SK-N-SH treated with all-trans-retinoic acid at 6 μM for 48 hours (cell line): Measurements from ENCODE around the gene CERS5.
"Not testable (repeated sequence)": the region's sequence is repeated elsewhere in the genome, so short reads cannot be mapped to it uniquely, and the experiment has no call there.

Experiments used
- ATAC-seq: fragments of 200-7000 bp; cut with Tn5 transposase; 3 replicates; pipeline ENCODE4 v1.9.1; 2020; ENCODE audit warnings: mild to moderate bottlenecking, moderate library complexity
- ARNTL ChIP-seq: fragments of 450-650 bp; formaldehyde crosslinking; IDR thresholded peaks from 2 replicates; pipeline ENCODE4 v1.5.0; 2020; ENCODE audit warnings: low read depth, mild to moderate bottlenecking, moderate library complexity, borderline replicate concordance
- BACH2 ChIP-seq: fragments of 250-450 bp; sonication (Bioruptor Pico); IDR thresholded peaks from 2 replicates; pipeline ENCODE4 v1.9.0; 2021; ENCODE audit warnings: mild to moderate bottlenecking, borderline replicate concordance
- CSDC2 ChIP-seq: fragments of 250-450 bp; sonication (Bioruptor Pico); IDR thresholded peaks from 2 replicates; pipeline ENCODE4 v1.5.0; 2020; ENCODE audit warnings: mild to moderate bottlenecking, moderate library complexity
- ESRRG ChIP-seq: fragments of 250-450 bp; sonication (Bioruptor Pico); IDR thresholded peaks from 2 replicates; pipeline ENCODE4 v1.6.1; 2021; ENCODE audit warnings: mild to moderate bottlenecking
- GLIS3 ChIP-seq: fragments of 250-450 bp; sonication (Bioruptor Pico); IDR thresholded peaks from 2 replicates; pipeline ENCODE4 v1.5.0; 2020; ENCODE audit warnings: mild to moderate bottlenecking, moderate library complexity
- ISL1 ChIP-seq: fragments of 250-450 bp; sonication (Bioruptor Pico); IDR thresholded peaks from 2 replicates; pipeline ENCODE4 v2.1.2; 2022; ENCODE audit warnings: mild to moderate bottlenecking, moderate library complexity
- OSR1 ChIP-seq: fragments of 250-450 bp; sonication (Bioruptor Pico); IDR thresholded peaks from 2 replicates; pipeline ENCODE4 v1.8.0; 2022; ENCODE audit warnings: moderate library complexity, mild to moderate bottlenecking, inconsistent platforms
- POU6F1 ChIP-seq: fragments of 250-450 bp; sonication (Bioruptor Pico); IDR thresholded peaks from 2 replicates; pipeline ENCODE4 v1.8.0; 2021; ENCODE audit warnings: low read depth, mild to moderate bottlenecking, moderate library complexity, borderline replicate concordance
- PPARA ChIP-seq: fragments of 250-450 bp; sonication (Bioruptor Pico); IDR thresholded peaks from 2 replicates; pipeline ENCODE4 v1.5.0; 2020; ENCODE audit warnings: mild to moderate bottlenecking, borderline replicate concordance
- RARB ChIP-seq: fragments of 250-450 bp; sonication (Bioruptor Pico); IDR thresholded peaks from 2 replicates; pipeline ENCODE4 v1.8.0; 2021; ENCODE audit warnings: mild to moderate bottlenecking, moderate library complexity
- SNAI2 ChIP-seq: fragments of 250-450 bp; sonication (Bioruptor Pico); IDR thresholded peaks from 2 replicates; pipeline ENCODE4 v1.5.0; 2020; ENCODE audit warnings: mild to moderate bottlenecking, moderate library complexity
- TCF4 ChIP-seq: fragments of 250-450 bp; sonication (Bioruptor Pico); IDR thresholded peaks from 2 replicates; pipeline ENCODE4 v1.8.0; 2021; ENCODE audit warnings: mild to moderate bottlenecking, moderate library complexity, borderline replicate concordance
- TOX ChIP-seq: fragments of 250-450 bp; sonication (Bioruptor Pico); IDR thresholded peaks from 2 replicates; pipeline ENCODE4 v1.8.0; 2021; ENCODE audit warnings: mild to moderate bottlenecking, moderate library complexity, borderline replicate concordance
- ZC3H10 ChIP-seq: fragments of 250-450 bp; sonication (Bioruptor Pico); IDR thresholded peaks from 2 replicates; pipeline ENCODE4 v1.5.1; 2021; ENCODE audit warnings: mild to moderate bottlenecking, moderate library complexity
- ZFP3 ChIP-seq: fragments of 250-450 bp; sonication (Bioruptor Pico); IDR thresholded peaks from 2 replicates; pipeline ENCODE4 v1.5.0; 2020; ENCODE audit warnings: mild to moderate bottlenecking, moderate library complexity
- ZFP30 ChIP-seq: fragments of 450-650 bp; formaldehyde crosslinking; IDR thresholded peaks from 2 replicates; pipeline ENCODE4 v1.5.0; 2022; ENCODE audit warnings: mild to moderate bottlenecking, moderate library complexity
- ZNF565 ChIP-seq: fragments of 450-650 bp; formaldehyde crosslinking; conservative IDR thresholded peaks from 2 replicates; pipeline ENCODE4 v1.5.0; 2020; ENCODE audit warnings: low read depth, mild to moderate bottlenecking, moderate library complexity
- ZNF70 ChIP-seq: fragments of 450-650 bp; formaldehyde crosslinking; IDR thresholded peaks from 2 replicates; pipeline ENCODE4 v1.5.0; 2020; ENCODE audit warnings: mild to moderate bottlenecking, moderate library complexity
- ZNF8 ChIP-seq: fragments of 450-650 bp; formaldehyde crosslinking; IDR thresholded peaks from 2 replicates; pipeline ENCODE4 v1.5.0; 2020; ENCODE audit warnings: mild to moderate bottlenecking, moderate library complexity
- TF ChIP-seq, protein P1 (sequence below): fragments of 250-450 bp; sonication (Bioruptor Pico); IDR thresholded peaks from 2 replicates; pipeline ENCODE4 v1.8.0; 2020; ENCODE audit warnings: mild to moderate bottlenecking, moderate library complexity, borderline replicate concordance
- TF ChIP-seq, protein P2 (sequence below): fragments of 250-450 bp; sonication (Bioruptor Pico); IDR thresholded peaks from 2 replicates; pipeline ENCODE4 v1.5.1; 2020; ENCODE audit warnings: low read depth, mild to moderate bottlenecking, moderate library complexity

The CERS5 gene

DNA sequence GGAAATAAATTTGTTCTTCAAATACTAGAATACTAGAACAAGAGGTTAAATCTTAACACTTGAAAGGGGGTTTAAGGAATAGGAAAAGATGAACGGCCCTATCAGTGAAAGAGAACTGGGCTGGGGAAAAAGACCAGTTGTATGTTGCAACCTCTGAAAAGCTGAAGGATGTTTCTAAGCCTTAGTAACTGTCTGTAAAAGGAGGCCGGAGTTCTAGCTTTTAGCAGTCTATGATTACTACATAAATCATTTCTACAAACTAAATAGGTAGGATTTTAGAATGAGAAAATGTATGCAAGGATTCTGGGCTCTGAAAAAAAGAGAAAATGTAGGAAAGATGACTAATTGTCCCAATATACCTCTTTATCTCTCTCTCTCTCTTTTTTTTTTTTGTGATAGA lies 4.9 kb downstream of the CERS5 start:
- no peak for ATAC-seq

DNA sequence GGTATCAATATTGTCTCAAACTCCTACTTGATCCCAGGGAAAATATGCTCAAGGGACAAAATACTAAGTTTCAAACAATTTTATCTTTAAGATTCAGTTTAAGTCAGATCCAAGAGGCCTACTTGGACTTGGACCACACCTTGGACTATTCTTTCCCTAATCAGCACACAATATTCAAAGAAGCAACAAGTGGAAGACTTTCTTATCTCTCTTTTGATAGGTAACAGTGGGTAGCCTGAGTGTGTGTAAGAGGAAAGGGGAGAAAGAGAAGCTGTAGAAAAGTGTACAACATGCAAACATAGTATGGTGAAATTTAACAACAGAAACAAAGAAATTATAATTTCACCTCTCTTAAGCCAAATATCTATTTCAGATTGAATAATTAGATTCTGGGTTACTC lies 6.5 kb downstream of the CERS5 start:
- ATAC-seq, result no peak
- TF ChIP-seq ZFP30 (CRISPR knock-in tag), result no peak
- TF ChIP-seq GLIS3, result no peak
- TF ChIP-seq TCF4 (CRISPR knock-in tag), result no peak
- no peak for TF ChIP-seq ZFP3 (CRISPR knock-in tag)
- no peak for TF ChIP-seq ARNTL (CRISPR knock-in tag)
- TF ChIP-seq TOX (CRISPR knock-in tag), result no peak
- TF ChIP-seq CSDC2, result no peak
- no peak for TF ChIP-seq BACH2 (CRISPR knock-in tag)
- TF ChIP-seq SNAI2 (CRISPR knock-in tag), result no peak
- TF ChIP-seq, protein P1, sequence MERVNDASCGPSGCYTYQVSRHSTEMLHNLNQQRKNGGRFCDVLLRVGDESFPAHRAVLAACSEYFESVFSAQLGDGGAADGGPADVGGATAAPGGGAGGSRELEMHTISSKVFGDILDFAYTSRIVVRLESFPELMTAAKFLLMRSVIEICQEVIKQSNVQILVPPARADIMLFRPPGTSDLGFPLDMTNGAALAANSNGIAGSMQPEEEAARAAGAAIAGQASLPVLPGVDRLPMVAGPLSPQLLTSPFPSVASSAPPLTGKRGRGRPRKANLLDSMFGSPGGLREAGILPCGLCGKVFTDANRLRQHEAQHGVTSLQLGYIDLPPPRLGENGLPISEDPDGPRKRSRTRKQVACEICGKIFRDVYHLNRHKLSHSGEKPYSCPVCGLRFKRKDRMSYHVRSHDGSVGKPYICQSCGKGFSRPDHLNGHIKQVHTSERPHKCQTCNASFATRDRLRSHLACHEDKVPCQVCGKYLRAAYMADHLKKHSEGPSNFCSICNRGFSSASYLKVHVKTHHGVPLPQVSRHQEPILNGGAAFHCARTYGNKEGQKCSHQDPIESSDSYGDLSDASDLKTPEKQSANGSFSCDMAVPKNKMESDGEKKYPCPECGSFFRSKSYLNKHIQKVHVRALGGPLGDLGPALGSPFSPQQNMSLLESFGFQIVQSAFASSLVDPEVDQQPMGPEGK, result no peak
- no peak for TF ChIP-seq ZNF70 (CRISPR knock-in tag)
- TF ChIP-seq ZNF8 (CRISPR knock-in tag), result no peak
- TF ChIP-seq, all 23 proteins: peak for 0

More for the DNA sequence above, 4.9 kb downstream of the CERS5 start:
- TF ChIP-seq ZC3H10, result no peak
- no peak for TF ChIP-seq ZFP30 (CRISPR knock-in tag)

DNA sequence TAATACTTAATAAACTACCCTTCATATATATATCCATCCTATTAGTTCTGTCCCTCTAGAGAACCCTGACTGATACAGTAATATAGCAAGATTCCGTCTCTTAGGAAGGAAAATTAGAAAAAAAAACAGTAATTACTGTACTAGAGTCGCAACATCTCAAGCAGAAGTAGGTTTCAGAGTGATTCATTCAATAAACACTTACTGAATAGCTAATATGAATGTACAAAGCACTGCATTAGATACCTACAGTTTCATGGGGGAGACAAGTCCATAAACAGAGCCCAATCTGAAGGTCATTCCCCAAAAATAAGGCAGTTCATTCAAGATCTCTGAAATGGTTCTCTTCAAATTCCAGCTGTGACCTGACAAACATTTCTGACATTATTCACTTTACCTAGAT lies 9.9 kb downstream of the CERS5 start:
- TF ChIP-seq CSDC2 (no peak), RARB (no peak), PPARA (CRISPR knock-in tag) (no peak), ESRRG (no peak), GLIS3 (no peak), ZC3H10 (no peak), ZFP3 (CRISPR knock-in tag) (no peak)
- ATAC-seq, result no peak

DNA sequence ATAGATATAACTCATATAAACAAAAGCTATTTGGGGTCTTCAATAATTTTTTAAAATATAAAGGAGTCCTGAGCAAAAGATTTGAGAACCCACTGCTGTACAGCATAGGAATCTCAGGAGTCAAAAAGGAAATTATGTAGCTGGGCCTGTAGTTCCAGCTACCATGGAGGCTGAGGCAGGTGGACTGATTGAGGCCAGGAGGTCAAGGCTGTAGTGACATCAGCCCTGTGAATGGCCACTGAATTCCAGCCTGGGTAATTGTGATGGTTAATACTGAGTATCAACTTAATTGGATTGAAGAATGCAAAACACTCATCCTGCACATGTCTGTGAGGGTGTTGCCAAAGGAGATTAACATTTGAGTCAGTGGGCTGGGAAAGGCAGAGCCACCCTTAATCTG lies 10.5 kb downstream of the CERS5 start:
- no peak for ATAC-seq
- no peak for TF ChIP-seq TOX (CRISPR knock-in tag)
- TF ChIP-seq, protein P1, result no peak
- TF ChIP-seq GLIS3, result no peak
- no peak for TF ChIP-seq ISL1
- TF ChIP-seq ZFP30 (CRISPR knock-in tag), result no peak
- no peak for TF ChIP-seq ARNTL (CRISPR knock-in tag)
- no peak for TF ChIP-seq SNAI2 (CRISPR knock-in tag)
- no peak for TF ChIP-seq TCF4 (CRISPR knock-in tag)
- TF ChIP-seq CSDC2, result no peak
- TF ChIP-seq OSR1 (CRISPR knock-in tag), result no peak
- TF ChIP-seq ZFP3 (CRISPR knock-in tag), result no peak
- TF ChIP-seq PPARA (CRISPR knock-in tag), result no peak
- TF ChIP-seq, protein P2, sequence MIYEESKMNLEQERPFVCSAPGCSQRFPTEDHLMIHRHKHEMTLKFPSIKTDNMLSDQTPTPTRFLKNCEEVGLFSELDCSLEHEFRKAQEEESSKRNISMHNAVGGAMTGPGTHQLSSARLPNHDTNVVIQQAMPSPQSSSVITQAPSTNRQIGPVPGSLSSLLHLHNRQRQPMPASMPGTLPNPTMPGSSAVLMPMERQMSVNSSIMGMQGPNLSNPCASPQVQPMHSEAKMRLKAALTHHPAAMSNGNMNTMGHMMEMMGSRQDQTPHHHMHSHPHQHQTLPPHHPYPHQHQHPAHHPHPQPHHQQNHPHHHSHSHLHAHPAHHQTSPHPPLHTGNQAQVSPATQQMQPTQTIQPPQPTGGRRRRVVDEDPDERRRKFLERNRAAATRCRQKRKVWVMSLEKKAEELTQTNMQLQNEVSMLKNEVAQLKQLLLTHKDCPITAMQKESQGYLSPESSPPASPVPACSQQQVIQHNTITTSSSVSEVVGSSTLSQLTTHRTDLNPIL (CRISPR knock-in tag), result no peak
- no peak for TF ChIP-seq ESRRG
- no peak for TF ChIP-seq ZNF8 (CRISPR knock-in tag)
- TF ChIP-seq ZC3H10, result no peak
- TF ChIP-seq POU6F1 (CRISPR knock-in tag), result no peak
- TF ChIP-seq ZNF565 (CRISPR knock-in tag), result no peak

- ATAC-seq, result not testable (repeated sequence)
Measured at GRCh38 chr12:50154947-50155346, 12.2 kb downstream of the CERS5 start.
